Stimulated activated CD4-positive, alpha-beta T cell treated with anti-CD3 and anti-CD28 coated beads, Interleukin-12 subunit alpha, Interleukin-12 subunit beta, amount 100 ng/mL, for 48 hours (primary cell): ENCODE measurements around the gene SPSB1.

Experiments
- DNase-seq, 3 donors: peaks; one replicate each; pipeline ENCODE4 v3.0.0-alpha.2; 2020; ENCODE audit warnings: low read depth in 2 of 3, low spot score in 1 of 3

SPSB1 gene

GRCh38 chr1:9317591-9318417 is 25.1 kb downstream of the SPSB1 start:
- no peak for DNase-seq

GRCh38 chr1:9319208-9319788 is 26.6 kb downstream of the SPSB1 start:
- no peak for DNase-seq

GRCh38 chr1:9319789-9320519 is 27.3 kb downstream of the SPSB1 start:
- no peak for DNase-seq

- DNase-seq, result no peak
These were observed 28.1 kb downstream of the SPSB1 start for GRCh38 chr1:9320520-9321479.

GRCh38 chr1:9321480-9321849 is 28.8 kb downstream of the SPSB1 start:
- no peak for DNase-seq

GRCh38 chr1:9321986-9322660 is 29.4 kb downstream of the SPSB1 start:
- no peak for DNase-seq

GRCh38 chr1:9322661-9323244 is 30.1 kb downstream of the SPSB1 start:
- DNase-seq, result no peak

- DNase-seq, result no peak
These were observed 31.8 kb downstream of the SPSB1 start for GRCh38 chr1:9324246-9325096.

- DNase-seq, result no peak
These were observed 33.9 kb downstream of the SPSB1 start for GRCh38 chr1:9326596-9326995.

GRCh38 chr1:9328201-9328600 is 35.5 kb downstream of the SPSB1 start:
- no peak for DNase-seq

- no peak for DNase-seq
These were observed 36.0 kb downstream of the SPSB1 start for GRCh38 chr1:9328715-9329114.

GRCh38 chr1:9331016-9331415 is 38.3 kb downstream of the SPSB1 start:
- DNase-seq, result no peak

GRCh38 chr1:9331558-9332346 is 39.1 kb downstream of the SPSB1 start:
- DNase-seq, result no peak

- no peak for DNase-seq
These were observed 39.9 kb downstream of the SPSB1 start for GRCh38 chr1:9332513-9333143.

GRCh38 chr1:9338397-9339246 is 45.9 kb downstream of the SPSB1 start:
- DNase-seq, result no peak

GRCh38 chr1:9340172-9340854 is 47.6 kb downstream of the SPSB1 start:
- DNase-seq, result no peak
